HepG2 (cell line): ENCODE data around the gene LILRB3. TPM values are rescaled to one million over a fixed set of nuclear protein-coding genes. Genes with fewer than 3 reads are reported as not detected.

ENCODE experiments used
- HIC2 ChIP-seq: sonication (generic); formaldehyde crosslinking; IDR thresholded peaks from 2 replicates; pipeline ENCODE4 v1.9.0; 2022; ENCODE audit warnings: low read depth, missing genetic modification reagents
- SRF ChIP-seq: IDR thresholded peaks from 2 replicates; pipeline ENCODE4 v1.6.1; 2011; ENCODE audit warnings: mild to moderate bottlenecking, low read depth, low read length, moderate library complexity
- TBX2 ChIP-seq: sonication (generic); formaldehyde crosslinking; IDR thresholded peaks from 2 replicates; pipeline ENCODE4 v1.5.0; 2020; ENCODE audit warnings: missing genetic modification reagents, mild to moderate bottlenecking, borderline replicate concordance
- YY1 ChIP-seq: IDR thresholded peaks from 2 replicates; pipeline ENCODE4 v1.6.1; 2011; ENCODE audit warnings: low read length, low read depth, moderate library complexity, mild to moderate bottlenecking; ENCODE audit not compliant: insufficient read depth, insufficient replicate concordance
- ZNF124 ChIP-seq: sonication (generic); formaldehyde crosslinking; IDR thresholded peaks from 2 replicates; pipeline ENCODE4 v1.4.0; 2020; ENCODE audit warnings: missing genetic modification reagents
- ZNF460 ChIP-seq: sonication (generic); formaldehyde crosslinking; IDR thresholded peaks from 2 replicates; pipeline ENCODE4 v1.5.1; 2020; ENCODE audit warnings: missing genetic modification reagents, mild to moderate bottlenecking, borderline replicate concordance
- ZNF713 ChIP-seq: sonication (generic); formaldehyde crosslinking; IDR thresholded peaks from 2 replicates; pipeline ENCODE4 v1.4.0; 2020; ENCODE audit warnings: mild to moderate bottlenecking, missing genetic modification reagents
- ZNF891 ChIP-seq: sonication (generic); formaldehyde crosslinking; IDR thresholded peaks from 2 replicates; pipeline ENCODE4 v1.5.0; 2020; ENCODE audit warnings: mild to moderate bottlenecking, missing genetic modification reagents
- polyA plus RNA-seq, 8 experiments: library from polyadenylated mRNA; depleted of rRNA in 3 of 8; stranded (reverse) in 7 of 8; unstranded in 1 of 8; fragments of >200 nt; fragmentation: Illumina TruSeq in 4 of 8; extraction: Trizol in 4 of 8; gene quantifications; 2 replicates each; pipeline versions ENCODE4 v1.2.1 to v1.2.3, GENCODE V29; 2011 to 2016; ENCODE audit warnings: low read depth in 4 of 8, missing spikeins in 1 of 8, mixed read lengths in 1 of 8; ENCODE audit not compliant: insufficient read depth in 1 of 8
- total RNA-seq, 5 experiments: library from RNA; depleted of rRNA; stranded (reverse); fragments of >200 nt; fragmentation: Illumina TruSeq; extraction: Trizol; gene quantifications; 2 replicates each; pipeline ENCODE4 v1.2.3, GENCODE V29; 2016; ENCODE audit warnings: low read depth in 1 of 5
- TF ChIP-seq, protein P1 (sequence below): IDR thresholded peaks from 2 replicates; pipeline ENCODE4 v1.6.1; 2016; ENCODE audit warnings: low read depth
- TF ChIP-seq, protein P2 (sequence below): sonication (generic); formaldehyde crosslinking; IDR thresholded peaks from 2 replicates; pipeline ENCODE4 v1.8.1; 2022; ENCODE audit warnings: mild to moderate bottlenecking, missing genetic modification reagents
- TF ChIP-seq, protein P3 (sequence below): sonication (generic); formaldehyde crosslinking; IDR thresholded peaks from 2 replicates; pipeline ENCODE4 v1.4.0; 2020; ENCODE audit warnings: mild to moderate bottlenecking, missing genetic modification reagents
- TF ChIP-seq, protein P4 (sequence below): sonication (generic); formaldehyde crosslinking; IDR thresholded peaks from 2 replicates; pipeline ENCODE4 v1.5.0; 2020; ENCODE audit warnings: missing genetic modification reagents, mild to moderate bottlenecking, borderline replicate concordance
- TF ChIP-seq, protein P5 (sequence below): sonication (generic); formaldehyde crosslinking; IDR thresholded peaks from 2 replicates; pipeline ENCODE4 v1.4.0; 2020; ENCODE audit warnings: mild to moderate bottlenecking, missing genetic modification reagents, borderline replicate concordance
- TF ChIP-seq, protein P6 (sequence below): sonication (generic); formaldehyde crosslinking; IDR thresholded peaks from 2 replicates; pipeline ENCODE4 v1.5.1; 2020; ENCODE audit warnings: mild to moderate bottlenecking, moderate library complexity, missing genetic modification reagents

Gene LILRB3
- total and polyA plus RNA-seq, 2 of the 13 experiments (the other 11 are each of a cell fraction or from before 2014, with no cell fraction given): 0.22 TPM; not detected in 1

DNA sequence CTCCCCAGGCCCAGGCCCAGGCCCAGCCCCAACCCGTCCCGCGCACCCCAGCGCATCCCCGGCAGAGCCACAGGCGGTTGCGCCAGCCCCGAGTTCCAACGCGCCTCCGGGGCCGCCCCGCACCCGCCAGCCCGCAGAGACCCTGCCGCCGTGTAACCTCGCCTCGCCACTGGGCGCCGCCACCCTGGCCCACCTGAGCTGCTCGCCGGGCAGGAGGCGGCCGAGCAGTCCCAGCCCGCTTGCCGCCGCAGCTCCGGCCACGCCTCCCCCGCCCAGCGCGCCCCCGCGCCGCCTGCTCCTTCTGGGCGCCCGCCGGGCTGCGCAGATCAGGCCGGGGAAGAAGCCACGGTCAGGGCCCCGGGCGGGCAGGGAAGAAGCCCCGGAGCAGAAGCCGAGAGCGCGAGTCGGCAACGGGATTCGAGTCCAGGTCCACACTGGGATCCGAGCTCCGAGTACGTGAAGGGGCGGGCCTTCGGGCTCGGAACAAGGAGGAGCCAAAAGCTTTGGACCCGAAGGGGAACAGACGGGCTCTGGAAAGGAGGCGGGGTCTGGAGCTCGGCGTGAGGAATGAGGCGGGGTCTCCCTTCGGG, 33.6 kb downstream of the LILRB3 start, which contains the start of gene MBOAT7 (continued):
- TF ChIP-seq, protein P1, sequence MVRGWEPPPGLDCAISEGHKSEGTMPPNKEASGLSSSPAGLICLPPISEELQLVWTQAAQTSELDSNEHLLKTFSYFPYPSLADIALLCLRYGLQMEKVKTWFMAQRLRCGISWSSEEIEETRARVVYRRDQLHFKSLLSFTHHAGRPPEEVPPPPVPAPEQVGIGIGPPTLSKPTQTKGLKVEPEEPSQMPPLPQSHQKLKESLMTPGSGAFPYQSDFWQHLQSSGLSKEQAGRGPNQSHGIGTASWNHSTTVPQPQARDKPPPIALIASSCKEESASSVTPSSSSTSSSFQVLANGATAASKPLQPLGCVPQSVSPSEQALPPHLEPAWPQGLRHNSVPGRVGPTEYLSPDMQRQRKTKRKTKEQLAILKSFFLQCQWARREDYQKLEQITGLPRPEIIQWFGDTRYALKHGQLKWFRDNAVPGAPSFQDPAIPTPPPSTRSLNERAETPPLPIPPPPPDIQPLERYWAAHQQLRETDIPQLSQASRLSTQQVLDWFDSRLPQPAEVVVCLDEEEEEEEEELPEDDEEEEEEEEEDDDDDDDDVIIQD (CRISPR knock-in tag): no peak
- TF ChIP-seq, protein P2, sequence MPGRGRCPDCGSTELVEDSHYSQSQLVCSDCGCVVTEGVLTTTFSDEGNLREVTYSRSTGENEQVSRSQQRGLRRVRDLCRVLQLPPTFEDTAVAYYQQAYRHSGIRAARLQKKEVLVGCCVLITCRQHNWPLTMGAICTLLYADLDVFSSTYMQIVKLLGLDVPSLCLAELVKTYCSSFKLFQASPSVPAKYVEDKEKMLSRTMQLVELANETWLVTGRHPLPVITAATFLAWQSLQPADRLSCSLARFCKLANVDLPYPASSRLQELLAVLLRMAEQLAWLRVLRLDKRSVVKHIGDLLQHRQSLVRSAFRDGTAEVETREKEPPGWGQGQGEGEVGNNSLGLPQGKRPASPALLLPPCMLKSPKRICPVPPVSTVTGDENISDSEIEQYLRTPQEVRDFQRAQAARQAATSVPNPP (CRISPR knock-in tag): peak; percentile 49; the same call in 1 of the 2 replicates
- TF ChIP-seq HIC2 (CRISPR knock-in tag) (no peak), SRF (no peak), YY1 (peak; percentile 50), ZNF713 (CRISPR knock-in tag) (0 out of 2 replicates have a peak, but pooled peaks have one; percentile 49), TBX2 (CRISPR knock-in tag) (0 out of 2 replicates have a peak, but pooled peaks have one; percentile 27), ZNF460 (CRISPR knock-in tag) (no peak), ZNF891 (CRISPR knock-in tag) (peak; percentile 59; the same call in 1 of the 2 replicates), ZNF124 (CRISPR knock-in tag) (0 out of 2 replicates have a peak, but pooled peaks have one; percentile 11)
- TF ChIP-seq, protein P3, sequence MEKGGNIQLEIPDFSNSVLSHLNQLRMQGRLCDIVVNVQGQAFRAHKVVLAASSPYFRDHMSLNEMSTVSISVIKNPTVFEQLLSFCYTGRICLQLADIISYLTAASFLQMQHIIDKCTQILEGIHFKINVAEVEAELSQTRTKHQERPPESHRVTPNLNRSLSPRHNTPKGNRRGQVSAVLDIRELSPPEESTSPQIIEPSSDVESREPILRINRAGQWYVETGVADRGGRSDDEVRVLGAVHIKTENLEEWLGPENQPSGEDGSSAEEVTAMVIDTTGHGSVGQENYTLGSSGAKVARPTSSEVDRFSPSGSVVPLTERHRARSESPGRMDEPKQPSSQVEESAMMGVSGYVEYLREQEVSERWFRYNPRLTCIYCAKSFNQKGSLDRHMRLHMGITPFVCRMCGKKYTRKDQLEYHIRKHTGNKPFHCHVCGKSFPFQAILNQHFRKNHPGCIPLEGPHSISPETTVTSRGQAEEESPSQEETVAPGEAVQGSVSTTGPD (CRISPR knock-in tag): no peak
- TF ChIP-seq, protein P4, sequence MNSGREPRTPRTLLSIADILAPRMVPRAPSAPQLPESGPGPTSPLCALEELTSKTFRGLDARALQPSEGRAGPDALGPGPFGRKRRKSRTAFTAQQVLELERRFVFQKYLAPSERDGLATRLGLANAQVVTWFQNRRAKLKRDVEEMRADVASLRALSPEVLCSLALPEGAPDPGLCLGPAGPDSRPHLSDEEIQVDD: no peak
- TF ChIP-seq, protein P5, sequence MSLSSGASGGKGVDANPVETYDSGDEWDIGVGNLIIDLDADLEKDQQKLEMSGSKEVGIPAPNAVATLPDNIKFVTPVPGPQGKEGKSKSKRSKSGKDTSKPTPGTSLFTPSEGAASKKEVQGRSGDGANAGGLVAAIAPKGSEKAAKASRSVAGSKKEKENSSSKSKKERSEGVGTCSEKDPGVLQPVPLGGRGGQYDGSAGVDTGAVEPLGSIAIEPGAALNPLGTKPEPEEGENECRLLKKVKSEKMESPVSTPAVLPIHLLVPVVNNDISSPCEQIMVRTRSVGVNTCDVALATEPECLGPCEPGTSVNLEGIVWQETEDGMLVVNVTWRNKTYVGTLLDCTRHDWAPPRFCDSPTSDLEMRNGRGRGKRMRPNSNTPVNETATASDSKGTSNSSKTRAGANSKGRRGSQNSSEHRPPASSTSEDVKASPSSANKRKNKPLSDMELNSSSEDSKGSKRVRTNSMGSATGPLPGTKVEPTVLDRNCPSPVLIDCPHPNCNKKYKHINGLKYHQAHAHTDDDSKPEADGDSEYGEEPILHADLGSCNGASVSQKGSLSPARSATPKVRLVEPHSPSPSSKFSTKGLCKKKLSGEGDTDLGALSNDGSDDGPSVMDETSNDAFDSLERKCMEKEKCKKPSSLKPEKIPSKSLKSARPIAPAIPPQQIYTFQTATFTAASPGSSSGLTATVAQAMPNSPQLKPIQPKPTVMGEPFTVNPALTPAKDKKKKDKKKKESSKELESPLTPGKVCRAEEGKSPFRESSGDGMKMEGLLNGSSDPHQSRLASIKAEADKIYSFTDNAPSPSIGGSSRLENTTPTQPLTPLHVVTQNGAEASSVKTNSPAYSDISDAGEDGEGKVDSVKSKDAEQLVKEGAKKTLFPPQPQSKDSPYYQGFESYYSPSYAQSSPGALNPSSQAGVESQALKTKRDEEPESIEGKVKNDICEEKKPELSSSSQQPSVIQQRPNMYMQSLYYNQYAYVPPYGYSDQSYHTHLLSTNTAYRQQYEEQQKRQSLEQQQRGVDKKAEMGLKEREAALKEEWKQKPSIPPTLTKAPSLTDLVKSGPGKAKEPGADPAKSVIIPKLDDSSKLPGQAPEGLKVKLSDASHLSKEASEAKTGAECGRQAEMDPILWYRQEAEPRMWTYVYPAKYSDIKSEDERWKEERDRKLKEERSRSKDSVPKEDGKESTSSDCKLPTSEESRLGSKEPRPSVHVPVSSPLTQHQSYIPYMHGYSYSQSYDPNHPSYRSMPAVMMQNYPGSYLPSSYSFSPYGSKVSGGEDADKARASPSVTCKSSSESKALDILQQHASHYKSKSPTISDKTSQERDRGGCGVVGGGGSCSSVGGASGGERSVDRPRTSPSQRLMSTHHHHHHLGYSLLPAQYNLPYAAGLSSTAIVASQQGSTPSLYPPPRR (CRISPR knock-in tag): no peak
- TF ChIP-seq, protein P6, sequence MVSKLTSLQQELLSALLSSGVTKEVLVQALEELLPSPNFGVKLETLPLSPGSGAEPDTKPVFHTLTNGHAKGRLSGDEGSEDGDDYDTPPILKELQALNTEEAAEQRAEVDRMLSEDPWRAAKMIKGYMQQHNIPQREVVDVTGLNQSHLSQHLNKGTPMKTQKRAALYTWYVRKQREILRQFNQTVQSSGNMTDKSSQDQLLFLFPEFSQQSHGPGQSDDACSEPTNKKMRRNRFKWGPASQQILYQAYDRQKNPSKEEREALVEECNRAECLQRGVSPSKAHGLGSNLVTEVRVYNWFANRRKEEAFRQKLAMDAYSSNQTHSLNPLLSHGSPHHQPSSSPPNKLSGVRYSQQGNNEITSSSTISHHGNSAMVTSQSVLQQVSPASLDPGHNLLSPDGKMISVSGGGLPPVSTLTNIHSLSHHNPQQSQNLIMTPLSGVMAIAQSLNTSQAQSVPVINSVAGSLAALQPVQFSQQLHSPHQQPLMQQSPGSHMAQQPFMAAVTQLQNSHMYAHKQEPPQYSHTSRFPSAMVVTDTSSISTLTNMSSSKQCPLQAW (CRISPR knock-in tag): peak; percentile 65
